GM21528 (cell line): ENCODE data around the gene NAP1L1.

Source experiments
- ATAC-seq: cut with Tn5 transposase; IDR thresholded peaks from one replicate; pipeline ENCODE4 v1.9.1; 2021; ENCODE audit warnings: mild to moderate bottlenecking, moderate library complexity; ENCODE audit not compliant: unreplicated experiment, low FRiP score

NAP1L1 gene

GRCh38 chr12:76042147-76042546 is 42.3 kb downstream of the NAP1L1 start:
- no peak for ATAC-seq

GRCh38 chr12:76041406-76041805 is 43.1 kb downstream of the NAP1L1 start:
- no peak for ATAC-seq

- no peak for ATAC-seq
Observed at GRCh38 chr12:76040461-76040860, 44.0 kb downstream of the NAP1L1 start.

GRCh38 chr12:76038176-76038575 is 46.3 kb downstream of the NAP1L1 start:
- ATAC-seq: no peak

- peak; percentile 74 for ATAC-seq
Observed at GRCh38 chr12:76037130-76038103, 47.1 kb downstream of the NAP1L1 start.

GRCh38 chr12:76035045-76035444 is 49.4 kb downstream of the NAP1L1 start:
- ATAC-seq: no peak

GRCh38 chr12:76033081-76034011 is 51.1 kb downstream of the NAP1L1 start:
- no peak for ATAC-seq

- ATAC-seq: peak; percentile 41
Observed at GRCh38 chr12:76032043-76032981, 52.2 kb downstream of the NAP1L1 start.

GRCh38 chr12:76031414-76032042 is 53.0 kb downstream of the NAP1L1 start, which contains the start of gene PHLDA1:
TSS of gene PHLDA1 (minus strand) at chr12:76031776.
- peak; percentile 87 for ATAC-seq

- ATAC-seq: peak; percentile 14
Observed at GRCh38 chr12:76031081-76031413, 53.4 kb downstream of the NAP1L1 start.

GRCh38 chr12:76030341-76031080 is 54.0 kb downstream of the NAP1L1 start:
- ATAC-seq: no peak

GRCh38 chr12:76029982-76030340 is 54.5 kb downstream of the NAP1L1 start:
- no peak for ATAC-seq

- no peak for ATAC-seq
Observed at GRCh38 chr12:76028571-76029277, 55.8 kb downstream of the NAP1L1 start.

GRCh38 chr12:76026643-76027063 is 57.8 kb downstream of the NAP1L1 start:
- no peak for ATAC-seq

- ATAC-seq: no peak
Observed at GRCh38 chr12:76025601-76026575, 58.6 kb downstream of the NAP1L1 start.

GRCh38 chr12:76024942-76025600 is 59.4 kb downstream of the NAP1L1 start:
- no peak for ATAC-seq
